Ascending aorta (tissue), 2 donors: ENCODE results near the gene CRB3. TPM values are rescaled to one million over a fixed set of nuclear protein-coding genes. Genes with fewer than 3 reads are reported as not detected.
"Not testable (repeated sequence)": the region's sequence is repeated elsewhere in the genome, so short reads cannot be mapped to it uniquely, and the experiment has no call there.

Experiments used
- DNase-seq, 2 donors: peaks; one replicate each; pipeline ENCODE4 v3.0.0-alpha.2; 2019; ENCODE audit warnings: low spot score in 2 of 2
- H3K27ac ChIP-seq, 2 donors: fragments of 200-600 bp; sonication (generic); one replicate each; pipeline ENCODE4 v1.5.1; 2016 to 2017; ENCODE audit warnings: mild to moderate bottlenecking in 1 of 2
- H3K27me3 ChIP-seq: fragments of 200-600 bp; sonication (generic); one replicate; pipeline ENCODE4 v1.5.1; 2017
- H3K36me3 ChIP-seq, 2 donors: fragments of 200-600 bp; sonication (generic); one replicate each; pipeline ENCODE4 v1.5.1; 2016
- H3K4me1 ChIP-seq, 2 donors: fragments of 200-600 bp; sonication (generic); one replicate each; pipeline ENCODE4 v1.5.1; 2016 to 2017; ENCODE audit warnings: mild to moderate bottlenecking in 1 of 2
- H3K4me3 ChIP-seq, 2 donors: fragments of 200-600 bp; sonication (generic); one replicate each; pipeline ENCODE4 v1.5.1; 2016 to 2017; ENCODE audit warnings: mild to moderate bottlenecking in 1 of 2
- H3K9me3 ChIP-seq, 2 donors: fragments of 200-600 bp; sonication (generic); one replicate each; pipeline ENCODE4 v1.5.1; 2016
- CTCF ChIP-seq, 3 experiments: fragments of 200-600 bp in 2 of 3; fragments of 450-650 bp in 1 of 3; sonication (generic) in 2 of 3; IDR thresholded peaks; one replicate each; pipeline ENCODE4 v1.5.1; 2016 to 2019; ENCODE audit warnings: antibody characterized with exemption in 3 of 3, mild to moderate bottlenecking in 1 of 3, moderate library complexity in 1 of 3
- intact Hi-C: fragments of 100-400 bp; cut with DNase I; formaldehyde crosslinking; loops from one replicate; pipeline ENCODE4 v1.15.1; 2023
- total RNA-seq: library from RNA; depleted of rRNA; stranded (reverse); fragments of >200 nt; gene quantifications from one replicate; pipeline ENCODE4 v1.1.0, GENCODE V29; 2016

Gene CRB3
- total RNA-seq, 1 donor from 2014 or later = not detected

DNA sequence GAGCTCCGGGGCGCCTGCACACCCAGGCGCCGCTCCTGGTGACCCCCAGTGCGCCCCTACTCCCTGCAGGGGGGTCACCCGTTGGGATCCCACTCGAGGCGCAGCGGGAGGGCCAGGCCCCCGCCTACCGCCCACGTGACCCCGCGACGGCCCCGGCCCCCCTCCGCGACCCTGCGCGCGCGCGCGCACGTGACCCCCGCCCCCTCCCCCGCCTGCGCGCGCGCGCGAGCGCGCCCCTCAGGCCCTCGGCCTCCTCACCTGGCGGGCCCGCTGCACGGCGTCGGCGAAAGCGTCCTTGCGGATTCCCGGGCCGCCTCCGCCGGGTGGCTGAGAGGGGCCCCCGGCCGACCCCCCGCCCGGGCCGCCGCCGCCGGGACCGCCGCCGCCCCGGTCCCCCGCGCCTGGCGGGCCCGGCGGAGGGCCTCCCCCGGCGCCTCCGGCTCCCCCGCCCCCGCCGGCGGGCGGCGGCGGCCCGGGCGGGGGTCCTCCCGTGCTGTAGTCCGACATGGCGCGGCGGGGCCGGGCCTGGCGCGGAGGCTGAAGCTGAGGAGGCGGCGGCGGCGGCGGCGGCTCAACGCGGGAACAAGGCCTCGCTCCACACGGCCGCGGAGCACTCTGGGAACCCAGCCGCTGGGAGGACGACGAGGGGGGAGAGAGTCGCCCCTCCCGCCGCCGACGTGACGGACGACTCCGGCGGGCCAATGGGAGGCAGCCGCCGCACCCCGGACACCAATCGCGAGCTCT lies 39.7 kb upstream of the CRB3 start, which contains the start of gene KHSRP:
KHSRP (minus strand) TSS at position 617 of the 744 bp plus-strand sequence; CDS start at position 507, 110 bp downstream.
- Histone ChIP-seq H3K4me3 (peak within 1 kb of the TSS; percentile 89 to 95), H3K27me3 (no peaks in the 10 kb centered on the region), H3K4me1 (peaks cover 13 to 21% of the 10 kb centered on the region in 2 donors), H3K36me3 (peaks cover 19 to 21% of the 10 kb centered on the region in 2 donors), H3K27ac (peak within 1 kb of the TSS; percentile 83 to 87), H3K9me3 (no peaks in the 10 kb centered on the region)
- DNase-seq = no peak
- intact Hi-C loops = loop anchor here (1.0 to 10.0 kb wide), 4 partner anchors 31 to 520 kb away; partner anchors contain the start of genes GPR108, GTF2F1, NDUFA11 and TRIP10
- TF ChIP-seq CTCF (IDR thresholded peaks at IDR 0.05) = no peak

- peaks cover 13 to 21% of the 10 kb centered on the region in 2 donors for H3K4me1 ChIP-seq
- intact Hi-C loops = loop anchor here (1.0 to 10.0 kb wide), 6 partner anchors 32 to 520 kb away; partner anchors contain the start of genes GPR108, GTF2F1, NDUFA11 and TRIP10
- H3K27me3 ChIP-seq = no peaks in the 10 kb centered on the region
- peaks cover 12 to 13% of the 10 kb centered on the region in 2 donors for H3K36me3 ChIP-seq
- H3K9me3 ChIP-seq = no peaks in the 10 kb centered on the region
- peak overlapping the region; percentile 21 to 48 for H3K4me3 ChIP-seq
- peak overlapping the region; percentile 83 to 87 for H3K27ac ChIP-seq
- TF ChIP-seq CTCF (IDR thresholded peaks at IDR 0.05) = peak in 1 of 3 experiments; percentile 17
- DNase-seq = peak; percentile 100
Measured at GRCh38 chr19:6424939-6425731, 38.9 kb upstream of the CRB3 start.

DNA sequence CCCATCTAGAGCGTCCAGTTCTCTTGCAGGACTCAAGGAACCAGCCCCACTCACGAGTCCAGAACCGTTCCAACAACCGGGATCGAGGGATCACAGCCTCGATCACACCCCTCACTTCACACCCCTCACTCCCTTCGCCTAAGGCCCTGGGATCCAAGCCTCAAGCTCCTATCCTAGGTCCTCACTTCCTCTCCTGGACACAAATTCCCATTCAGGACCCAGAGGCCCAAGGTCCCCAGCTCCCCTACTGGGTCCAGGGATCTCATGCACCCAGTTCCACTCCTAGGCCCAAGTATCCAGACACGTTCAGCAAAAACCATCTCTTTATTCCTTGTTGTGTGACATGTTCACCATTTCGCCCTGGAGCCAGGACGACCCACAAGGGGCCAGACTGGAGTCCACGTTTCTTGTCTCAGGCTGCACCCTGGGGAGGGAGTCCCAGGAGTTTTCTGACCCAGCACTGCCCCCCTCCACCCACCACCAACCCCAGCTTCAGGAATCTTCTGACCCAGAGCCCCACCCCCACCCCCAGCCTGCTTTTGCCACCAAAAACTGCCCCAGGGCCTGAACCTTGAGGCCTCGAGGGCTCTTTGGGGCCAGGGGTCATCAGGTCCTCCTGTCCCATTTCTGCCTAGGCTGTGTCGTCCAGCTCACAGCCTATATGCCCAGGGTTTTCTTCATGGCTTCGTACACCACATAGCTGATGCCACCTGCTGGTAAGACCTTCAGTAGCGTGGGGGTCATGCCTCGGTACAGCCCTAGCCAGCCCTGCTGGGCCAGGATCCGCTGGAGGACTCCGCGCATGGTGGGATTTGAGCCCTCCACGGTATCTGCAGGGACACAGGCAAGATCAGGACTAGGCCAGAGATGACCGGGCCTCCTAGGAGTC lies 38.1 kb upstream of the CRB3 start:
- Histone ChIP-seq H3K27me3 (no peaks in the 10 kb centered on the region), H3K9me3 (no peaks in the 10 kb centered on the region), H3K4me3 (peak overlapping the region; percentile 21 to 48), H3K27ac (peak overlapping the region; percentile 83 to 87), H3K36me3 (peaks cover 3 to 7% of the 10 kb centered on the region in 2 donors), H3K4me1 (peaks cover 13 to 21% of the 10 kb centered on the region in 2 donors)
- TF ChIP-seq CTCF (IDR thresholded peaks at IDR 0.05) = no peak
- intact Hi-C loops = loop anchor here (1.0 to 10.0 kb wide), 5 partner anchors 34 to 521 kb away; partner anchors contain the start of genes GPR108, NDUFA11, TRIP10 and VMAC
- DNase-seq = no peak

DNA sequence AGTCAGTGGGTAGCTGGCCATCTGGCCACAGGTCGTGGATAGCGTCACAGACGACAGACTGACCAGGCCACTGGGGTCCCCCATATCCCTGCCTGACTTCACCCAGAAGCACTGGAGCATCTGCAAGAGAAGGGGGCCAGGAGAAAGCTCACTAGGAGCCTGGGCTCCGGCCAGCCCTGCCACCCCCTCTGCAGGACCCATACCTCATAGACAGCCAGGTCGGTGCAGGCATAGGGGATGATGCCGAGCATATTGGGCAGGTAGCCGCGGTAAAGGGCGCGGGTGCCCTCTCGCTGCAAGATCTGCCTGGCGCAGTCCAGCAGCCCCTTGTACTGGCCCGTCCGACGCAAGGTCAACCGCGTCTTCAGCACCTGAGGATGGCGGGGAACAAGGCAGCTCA lies 36.9 kb upstream of the CRB3 start:
- DNase-seq = no peak
- H3K36me3 ChIP-seq = no peaks in the 10 kb centered on the region
- H3K27ac ChIP-seq = no peak overlapping the region
- H3K4me1 ChIP-seq = peaks cover 13 to 20% of the 10 kb centered on the region in 2 donors
- no peaks in the 10 kb centered on the region for H3K27me3 ChIP-seq
- no peaks in the 10 kb centered on the region for H3K9me3 ChIP-seq
- no peak for TF ChIP-seq CTCF (IDR thresholded peaks at IDR 0.05)
- H3K4me3 ChIP-seq = no peak overlapping the region
- intact Hi-C loops = loop anchor here (10.0 kb wide), 2 partner anchors 308 to 522 kb away; partner anchors contain the start of genes GPR108, NDUFA11, TRIP10 and VMAC

DNA sequence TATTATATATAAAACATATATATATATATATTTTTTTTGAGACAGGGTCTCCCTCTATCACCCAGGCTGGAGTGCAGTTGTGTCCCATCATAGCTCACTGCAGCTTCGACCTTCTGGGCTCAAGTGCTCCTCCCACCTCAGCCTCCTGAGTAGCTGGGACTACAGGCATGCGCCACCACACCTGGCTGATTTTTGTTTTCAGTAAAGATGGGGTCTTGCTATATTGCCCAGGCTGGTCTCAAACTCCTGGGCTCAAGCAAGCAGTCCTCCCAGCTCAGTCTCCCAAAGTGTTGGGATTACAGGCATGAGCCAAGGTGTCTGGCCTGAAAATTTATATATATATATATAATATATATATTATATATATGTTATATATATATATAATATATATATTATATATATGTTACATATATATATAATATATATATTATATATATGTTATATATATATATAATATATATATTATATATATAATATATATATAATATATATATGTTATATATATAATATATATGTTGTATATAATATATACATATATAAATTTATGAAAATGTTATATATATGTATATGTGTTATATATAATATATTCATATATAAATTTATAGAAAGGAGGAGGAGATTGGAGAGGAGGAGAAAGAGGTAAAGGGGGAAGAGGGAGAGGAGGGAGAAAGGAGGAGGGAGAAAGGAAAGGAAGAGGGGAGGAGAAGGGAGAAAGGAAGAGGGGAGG lies 35.2 kb upstream of the CRB3 start:
- H3K27me3 ChIP-seq, H3K4me3 ChIP-seq, H3K9me3 ChIP-seq, H3K4me1 ChIP-seq, H3K36me3 ChIP-seq, DNase-seq, H3K27ac ChIP-seq: not testable (repeated sequence)
- intact Hi-C loops = loop anchor here (10.0 kb wide), 2 partner anchors 306 to 524 kb away; partner anchors contain the start of genes GPR108, NDUFA11, TRIP10 and VMAC
